NT2/D1 (cell line): ENCODE results near the gene LIPC.

Experiments used
- SUZ12 ChIP-seq: IDR thresholded peaks from 2 replicates; pipeline ENCODE4 v1.6.1; 2011; ENCODE audit not compliant: insufficient read length, insufficient read depth; ENCODE audit errors: extremely low read depth
- ZNF274 ChIP-seq: IDR thresholded peaks from 2 replicates; pipeline ENCODE4 v1.6.1; 2011; ENCODE audit warnings: mild to moderate bottlenecking, low read depth, low read length

- no peak for TF ChIP-seq ZNF274
- no peak for TF ChIP-seq SUZ12
These were observed 41.7 kb upstream of the LIPC start for GRCh38 chr15:58390118-58390517.
